WI38 (cell line): ENCODE data around the gene SELENOI.
A peak's percentile ranks its signal among the peaks of the same experiment; 100 is the strongest.

ENCODE experiments used
- H3K4me3 ChIP-seq: 2 replicates; pipeline ENCODE4 v1.5.1; 2011; ENCODE audit warnings: low read depth, mild to moderate bottlenecking, control low read depth, low read length
- TF ChIP-seq, protein P1 (sequence below): IDR thresholded peaks from 2 replicates; pipeline ENCODE4 v1.5.1; 2012; ENCODE audit warnings: low read depth, mild to moderate bottlenecking, control low read depth, low read length

SELENOI gene, protein sequence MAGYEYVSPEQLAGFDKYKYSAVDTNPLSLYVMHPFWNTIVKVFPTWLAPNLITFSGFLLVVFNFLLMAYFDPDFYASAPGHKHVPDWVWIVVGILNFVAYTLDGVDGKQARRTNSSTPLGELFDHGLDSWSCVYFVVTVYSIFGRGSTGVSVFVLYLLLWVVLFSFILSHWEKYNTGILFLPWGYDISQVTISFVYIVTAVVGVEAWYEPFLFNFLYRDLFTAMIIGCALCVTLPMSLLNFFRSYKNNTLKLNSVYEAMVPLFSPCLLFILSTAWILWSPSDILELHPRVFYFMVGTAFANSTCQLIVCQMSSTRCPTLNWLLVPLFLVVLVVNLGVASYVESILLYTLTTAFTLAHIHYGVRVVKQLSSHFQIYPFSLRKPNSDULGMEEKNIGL

DNA sequence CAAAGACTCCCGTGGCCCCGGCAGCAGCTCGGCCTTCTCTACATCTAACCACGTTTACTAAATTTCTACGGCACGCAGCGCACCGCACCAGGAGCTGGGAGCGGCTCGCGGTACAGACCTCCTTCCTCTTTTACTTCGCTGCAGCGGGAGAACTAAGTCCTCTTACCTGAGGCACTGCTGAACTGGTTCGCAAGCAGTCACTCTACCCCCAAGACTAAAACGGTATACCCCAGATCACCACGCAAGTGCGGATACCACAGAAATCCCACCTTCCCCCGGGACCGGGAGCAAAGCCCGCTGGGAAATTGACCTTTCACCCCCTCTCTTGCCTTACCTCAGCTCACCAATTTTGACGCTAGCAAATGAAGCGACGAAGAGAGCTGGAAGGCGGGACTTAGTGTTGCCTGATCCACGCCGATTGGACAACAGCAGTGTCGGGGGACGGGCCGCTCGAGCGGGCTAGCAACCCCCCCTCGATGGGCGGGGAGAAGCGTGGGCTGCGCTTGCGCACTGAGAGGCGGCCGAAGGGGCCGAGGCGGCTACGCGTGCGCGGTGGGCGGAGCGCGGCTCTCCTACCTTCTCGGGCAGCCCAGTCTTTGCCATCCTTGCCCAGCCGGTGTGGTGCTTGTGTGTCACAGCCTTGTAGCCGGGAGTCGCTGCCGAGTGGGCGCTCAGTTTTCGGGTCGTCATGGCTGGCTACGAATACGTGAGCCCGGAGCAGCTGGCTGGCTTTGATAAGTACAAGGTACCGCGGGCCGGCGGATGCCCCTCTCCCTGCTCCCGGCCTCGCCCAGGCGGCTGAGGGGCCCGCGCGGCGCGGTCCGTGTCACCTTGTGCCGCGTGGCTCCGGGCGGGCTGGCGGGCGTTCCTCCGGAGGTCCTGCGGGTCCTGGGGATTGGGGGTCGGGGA lies at the start of gene SELENOI:
Gene SELENOI, plus strand, starts transcription at position 599 of the 909 bp plus-strand sequence. Its CDS starts 90 bp downstream, at position 689.
- H3K4me3 ChIP-seq: peak within 1 kb of the TSS; percentile 88
- TF ChIP-seq, protein P1, sequence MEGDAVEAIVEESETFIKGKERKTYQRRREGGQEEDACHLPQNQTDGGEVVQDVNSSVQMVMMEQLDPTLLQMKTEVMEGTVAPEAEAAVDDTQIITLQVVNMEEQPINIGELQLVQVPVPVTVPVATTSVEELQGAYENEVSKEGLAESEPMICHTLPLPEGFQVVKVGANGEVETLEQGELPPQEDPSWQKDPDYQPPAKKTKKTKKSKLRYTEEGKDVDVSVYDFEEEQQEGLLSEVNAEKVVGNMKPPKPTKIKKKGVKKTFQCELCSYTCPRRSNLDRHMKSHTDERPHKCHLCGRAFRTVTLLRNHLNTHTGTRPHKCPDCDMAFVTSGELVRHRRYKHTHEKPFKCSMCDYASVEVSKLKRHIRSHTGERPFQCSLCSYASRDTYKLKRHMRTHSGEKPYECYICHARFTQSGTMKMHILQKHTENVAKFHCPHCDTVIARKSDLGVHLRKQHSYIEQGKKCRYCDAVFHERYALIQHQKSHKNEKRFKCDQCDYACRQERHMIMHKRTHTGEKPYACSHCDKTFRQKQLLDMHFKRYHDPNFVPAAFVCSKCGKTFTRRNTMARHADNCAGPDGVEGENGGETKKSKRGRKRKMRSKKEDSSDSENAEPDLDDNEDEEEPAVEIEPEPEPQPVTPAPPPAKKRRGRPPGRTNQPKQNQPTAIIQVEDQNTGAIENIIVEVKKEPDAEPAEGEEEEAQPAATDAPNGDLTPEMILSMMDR: no peak

DNA sequence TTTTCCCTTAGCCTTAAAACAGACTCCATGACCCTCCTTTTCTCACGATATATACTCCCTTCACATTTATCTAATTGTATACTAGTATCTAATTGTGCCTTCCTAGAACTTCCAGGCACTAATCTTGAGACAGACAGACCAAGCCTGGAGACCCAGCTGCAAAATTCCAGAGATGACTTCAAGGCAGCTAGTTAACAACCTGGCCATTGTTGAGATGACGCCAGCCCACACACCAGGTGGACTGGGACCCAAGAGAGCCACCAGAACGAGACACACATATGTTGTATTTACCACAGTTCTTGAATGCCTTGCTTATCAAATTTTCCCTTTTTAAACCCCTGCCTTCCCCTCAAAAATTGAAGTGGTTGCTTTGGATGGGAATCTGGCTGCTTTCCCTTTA lies 48.9 kb upstream of the SELENOI start:
- TF ChIP-seq, protein P1: no peak
- H3K4me3 ChIP-seq: no peak overlapping the region

DNA sequence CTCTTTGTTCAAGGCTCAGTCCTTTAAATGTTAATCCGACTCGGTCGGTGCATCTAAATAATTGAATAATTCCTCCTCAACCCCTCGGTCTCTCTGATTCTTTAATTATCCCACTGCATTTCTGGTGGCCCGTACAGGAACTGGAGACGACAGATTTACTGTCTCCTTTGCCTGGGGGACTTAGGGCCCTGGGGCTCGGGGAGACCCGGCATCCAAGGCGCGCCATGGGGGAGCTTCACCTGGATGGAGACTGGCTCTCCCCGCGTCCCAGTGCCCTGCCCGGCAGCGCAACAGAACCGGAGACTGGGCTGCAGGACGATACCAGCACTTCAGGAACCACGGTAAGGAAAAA lies 47.7 kb upstream of the SELENOI start:
- TF ChIP-seq, protein P1: no peak
- H3K4me3 ChIP-seq: no peak overlapping the region

DNA sequence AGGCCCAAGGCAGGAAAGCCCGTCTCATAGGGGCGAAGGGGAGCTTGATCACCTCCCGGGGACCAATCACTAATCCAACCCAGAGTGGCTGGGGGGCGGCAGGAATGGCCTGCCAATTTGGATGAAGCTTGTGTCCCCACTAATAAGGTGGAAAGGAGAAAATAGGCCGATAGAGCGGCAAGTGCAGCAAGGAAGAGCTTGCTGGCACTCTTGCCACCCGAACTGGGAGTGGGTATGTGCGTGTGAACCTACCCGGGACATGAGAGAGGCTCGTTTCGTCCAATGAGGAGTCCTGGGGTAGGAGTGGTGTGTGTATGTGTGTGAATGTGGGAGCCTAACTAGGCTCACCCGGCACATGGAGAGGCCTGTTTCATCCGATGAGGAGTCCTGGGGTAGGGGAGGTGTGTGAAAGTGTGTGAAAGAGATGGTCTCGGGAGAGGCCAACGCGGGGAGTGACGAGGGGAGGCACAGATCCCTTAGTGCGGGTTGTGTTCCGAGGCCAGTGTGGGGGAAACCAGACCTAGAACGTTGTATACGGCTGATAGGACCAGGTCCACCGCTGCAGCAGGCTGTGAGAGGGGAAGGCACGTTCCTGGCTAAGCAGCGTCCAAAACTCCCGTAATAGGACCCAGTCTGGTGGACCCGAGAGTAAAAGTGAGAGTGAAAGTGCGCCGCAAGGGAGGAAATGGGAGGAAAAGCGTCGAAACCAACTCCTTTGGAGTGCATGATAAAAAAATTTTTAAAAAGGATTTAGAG lies 47.1 kb upstream of the SELENOI start:
- TF ChIP-seq, protein P1: no peak
- H3K4me3 ChIP-seq: peak overlapping the region; percentile 61

DNA sequence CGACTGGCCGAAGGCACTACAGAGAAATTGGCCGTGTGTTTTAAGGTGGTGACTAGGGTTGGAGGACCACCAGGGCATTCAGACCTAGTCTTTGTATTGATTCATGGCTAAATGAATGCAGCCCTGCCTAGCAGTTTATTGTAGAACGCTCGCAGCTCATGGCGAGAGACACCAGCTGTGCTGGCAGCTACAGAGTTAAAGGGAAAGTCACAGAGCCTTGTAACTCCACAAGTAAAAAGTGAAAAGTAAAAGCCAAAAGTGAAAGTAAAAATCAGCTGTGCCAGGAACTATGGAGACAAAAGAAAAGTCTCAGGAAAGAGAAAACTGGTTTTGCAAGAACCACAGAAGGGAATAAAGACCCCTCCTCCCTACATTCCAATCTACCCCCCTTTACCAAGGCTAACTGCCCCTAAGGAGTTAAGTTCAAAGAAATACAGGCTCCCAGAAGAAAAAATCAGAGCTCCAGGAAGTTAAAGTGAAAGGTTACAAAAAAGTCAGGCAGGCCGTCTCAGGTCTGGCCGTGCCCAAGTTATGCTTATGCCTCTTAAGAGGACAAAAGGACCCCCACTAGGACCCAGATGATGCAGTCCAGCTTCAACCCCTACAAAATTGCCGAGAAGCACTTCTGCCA lies 46.4 kb upstream of the SELENOI start:
- H3K4me3 ChIP-seq: peak overlapping the region; percentile 61
- TF ChIP-seq, protein P1: no peak

DNA sequence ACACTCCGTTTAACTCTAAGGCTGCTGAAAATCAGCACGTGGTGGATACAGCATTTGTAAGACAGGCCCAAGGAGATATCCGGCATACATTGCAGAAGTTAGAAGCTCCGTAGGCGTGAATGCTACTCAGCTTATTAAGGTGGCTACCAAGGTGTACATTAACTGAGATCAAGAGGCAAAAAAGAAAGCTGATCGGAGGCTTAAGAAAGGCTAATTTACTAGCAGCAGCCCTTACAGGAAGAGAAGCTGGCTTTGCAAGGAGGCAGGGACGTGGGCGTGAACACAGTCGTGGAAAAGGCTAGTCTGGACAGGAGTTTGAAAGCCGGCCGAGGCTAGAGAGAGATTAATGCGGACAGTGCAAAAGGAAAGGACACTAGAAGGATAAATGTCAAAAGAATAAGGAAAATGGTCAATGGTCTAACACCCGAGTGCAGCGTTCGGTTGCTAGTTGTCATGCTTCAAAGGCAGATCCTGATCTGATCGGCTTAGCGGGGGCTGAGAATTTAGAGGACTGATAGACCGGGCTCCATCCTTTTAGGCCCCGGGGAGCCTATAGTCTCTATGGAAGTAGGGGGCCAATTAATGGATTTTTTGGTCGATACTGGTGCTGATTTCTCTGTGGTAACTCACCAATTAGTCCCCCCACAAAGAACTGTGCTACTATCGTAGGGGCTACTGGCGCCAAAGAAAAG lies 45.6 kb upstream of the SELENOI start:
- peak overlapping the region; percentile 61 for H3K4me3 ChIP-seq
- TF ChIP-seq, protein P1: no peak
